K562 (cell line): ENCODE measurements around the gene TIMM23.
"Not testable (repeated sequence)": the region's sequence is repeated elsewhere in the genome, so short reads cannot be mapped to it uniquely, and the experiment has no call there.

ENCODE experiments used
- L3MBTL2 ChIP-seq: fragments of 450-650 bp; IDR thresholded peaks from 2 replicates; pipeline ENCODE4 v1.6.1; 2016; ENCODE audit warnings: mild to moderate bottlenecking, moderate library complexity
- RB1 ChIP-seq: fragments of 450-650 bp; IDR thresholded peaks from 2 replicates; pipeline ENCODE4 v1.6.1; 2017; ENCODE audit warnings: low read depth, mild to moderate bottlenecking
- ZNF318 ChIP-seq, 2 experiments: fragments of 450-650 bp; IDR thresholded peaks; 2 replicates each; pipeline ENCODE4 v1.6.1; 2016; ENCODE audit warnings: mild to moderate bottlenecking in 2 of 2, borderline replicate concordance in 1 of 2, low read depth in 1 of 2, moderate library complexity in 1 of 2

- not testable (repeated sequence) for TF ChIP-seq ZNF318 (IDR thresholded peaks at IDR 0.05; ENCODE audit: borderline replicate concordance in 1 of 2, low read depth in 1 of 2); L3MBTL2; RB1
Measured at GRCh38 chr10:45954367-45954766, 17.9 kb upstream of the TIMM23 start.
